AG09319 (cell line): ENCODE measurements around the gene BBS1.

Experiments used
- DNase-seq: peaks from one replicate; pipeline ENCODE4 v3.0.0-alpha.2; 2010; ENCODE audit warnings: low read depth; ENCODE audit errors: extremely low read depth
- TF ChIP-seq, protein P1 (sequence below): IDR thresholded peaks from 2 replicates; pipeline ENCODE4 v1.5.1; 2011; ENCODE audit warnings: low read depth, mild to moderate bottlenecking, inconsistent platforms, low read length, moderate library complexity

The BBS1 gene

DNA sequence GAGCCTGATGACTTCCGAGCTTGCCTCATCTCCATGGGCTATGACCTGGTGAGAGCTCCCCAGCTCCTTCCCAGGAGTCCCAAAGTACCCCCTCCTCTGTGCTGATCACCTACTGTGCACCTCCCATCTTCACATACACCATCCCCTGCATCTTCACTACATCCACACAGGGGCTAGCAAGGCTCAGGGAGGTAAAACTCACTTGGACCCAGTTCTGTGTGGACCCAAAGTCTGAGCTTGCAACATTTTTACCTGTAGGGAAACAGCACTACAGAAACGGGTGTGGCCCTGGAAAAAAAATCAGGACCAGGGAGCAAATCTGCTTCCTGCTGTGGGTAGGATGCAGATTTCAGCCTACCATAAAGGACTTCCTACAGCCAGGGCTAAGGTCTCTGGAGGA lies 51.8 kb downstream of the BBS1 start:
- TF ChIP-seq, protein P1, sequence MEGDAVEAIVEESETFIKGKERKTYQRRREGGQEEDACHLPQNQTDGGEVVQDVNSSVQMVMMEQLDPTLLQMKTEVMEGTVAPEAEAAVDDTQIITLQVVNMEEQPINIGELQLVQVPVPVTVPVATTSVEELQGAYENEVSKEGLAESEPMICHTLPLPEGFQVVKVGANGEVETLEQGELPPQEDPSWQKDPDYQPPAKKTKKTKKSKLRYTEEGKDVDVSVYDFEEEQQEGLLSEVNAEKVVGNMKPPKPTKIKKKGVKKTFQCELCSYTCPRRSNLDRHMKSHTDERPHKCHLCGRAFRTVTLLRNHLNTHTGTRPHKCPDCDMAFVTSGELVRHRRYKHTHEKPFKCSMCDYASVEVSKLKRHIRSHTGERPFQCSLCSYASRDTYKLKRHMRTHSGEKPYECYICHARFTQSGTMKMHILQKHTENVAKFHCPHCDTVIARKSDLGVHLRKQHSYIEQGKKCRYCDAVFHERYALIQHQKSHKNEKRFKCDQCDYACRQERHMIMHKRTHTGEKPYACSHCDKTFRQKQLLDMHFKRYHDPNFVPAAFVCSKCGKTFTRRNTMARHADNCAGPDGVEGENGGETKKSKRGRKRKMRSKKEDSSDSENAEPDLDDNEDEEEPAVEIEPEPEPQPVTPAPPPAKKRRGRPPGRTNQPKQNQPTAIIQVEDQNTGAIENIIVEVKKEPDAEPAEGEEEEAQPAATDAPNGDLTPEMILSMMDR = no peak
- no peak for DNase-seq

DNA sequence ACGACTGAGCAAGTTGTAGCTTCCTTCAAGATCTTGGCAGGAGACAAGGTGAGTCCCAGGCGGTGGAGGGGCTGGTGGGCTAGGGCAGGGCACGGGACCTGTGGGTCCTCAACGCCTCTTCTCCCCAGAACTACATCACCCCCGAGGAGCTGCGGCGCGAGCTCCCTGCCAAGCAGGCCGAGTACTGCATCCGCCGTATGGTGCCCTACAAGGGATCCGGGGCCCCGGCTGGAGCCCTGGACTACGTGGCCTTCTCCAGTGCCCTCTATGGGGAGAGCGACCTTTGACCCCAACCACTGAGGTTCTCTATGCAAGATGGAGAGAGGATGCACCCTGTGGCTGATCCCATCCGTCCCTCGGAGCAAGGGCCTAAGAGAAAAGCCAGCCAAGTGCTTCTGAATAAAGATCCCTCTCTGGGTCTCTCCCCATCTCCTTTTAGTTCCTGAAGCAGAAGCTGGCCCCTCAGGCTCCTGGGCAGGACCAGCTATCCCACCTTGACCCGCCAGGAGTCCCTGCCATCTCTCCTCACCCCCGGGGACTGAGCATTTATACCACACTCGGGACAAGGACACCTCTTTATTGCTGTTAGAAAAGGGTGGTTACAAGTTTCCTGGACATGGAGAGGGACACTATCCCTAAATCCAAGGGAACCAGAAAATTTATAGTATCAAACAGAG lies 52.6 kb downstream of the BBS1 start:
- DNase-seq = no peak
- TF ChIP-seq, protein P1 = no peak

DNA sequence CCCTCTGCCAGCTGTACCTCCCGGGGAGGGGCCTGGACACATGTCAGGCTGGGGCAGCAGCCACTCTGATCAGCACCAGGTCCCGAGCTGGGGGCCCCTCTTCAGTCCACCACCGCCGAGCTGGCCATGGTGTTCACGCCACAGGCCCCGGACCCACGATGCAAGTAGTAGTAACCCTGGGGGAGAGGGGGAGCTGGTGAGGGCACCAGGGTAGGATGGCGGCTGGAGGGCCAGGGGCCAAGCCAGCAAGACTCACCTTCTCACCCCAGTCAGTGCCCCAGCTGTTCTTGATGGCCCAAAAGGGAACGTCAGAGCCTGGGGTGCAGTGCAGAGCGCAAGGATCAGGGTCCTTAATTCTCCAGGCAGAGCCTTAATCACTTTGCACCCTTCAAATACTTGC lies 53.4 kb downstream of the BBS1 start:
- TF ChIP-seq, protein P1 = no peak
- no peak for DNase-seq

DNA sequence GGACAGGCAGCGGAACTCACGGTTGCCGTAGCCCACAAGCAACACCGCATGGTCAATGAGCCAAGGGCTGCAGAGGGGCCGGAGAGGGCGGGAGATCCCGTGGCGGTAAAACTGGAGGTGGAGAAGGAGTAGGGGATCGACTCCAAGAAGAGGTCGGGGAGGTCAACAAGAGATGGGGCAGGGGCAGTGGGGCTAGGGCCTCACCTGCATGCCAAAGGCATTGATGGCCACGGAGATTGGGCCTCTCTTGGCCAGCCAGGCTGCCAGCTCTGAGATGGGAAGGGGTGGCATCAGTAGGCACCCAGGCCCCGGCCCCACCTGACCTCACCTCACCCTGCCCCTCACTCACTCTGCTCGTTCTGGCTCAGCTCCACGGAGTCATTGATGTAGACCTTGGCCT lies 54.1 kb downstream of the BBS1 start:
- no peak for DNase-seq
- TF ChIP-seq, protein P1 = no peak

DNA sequence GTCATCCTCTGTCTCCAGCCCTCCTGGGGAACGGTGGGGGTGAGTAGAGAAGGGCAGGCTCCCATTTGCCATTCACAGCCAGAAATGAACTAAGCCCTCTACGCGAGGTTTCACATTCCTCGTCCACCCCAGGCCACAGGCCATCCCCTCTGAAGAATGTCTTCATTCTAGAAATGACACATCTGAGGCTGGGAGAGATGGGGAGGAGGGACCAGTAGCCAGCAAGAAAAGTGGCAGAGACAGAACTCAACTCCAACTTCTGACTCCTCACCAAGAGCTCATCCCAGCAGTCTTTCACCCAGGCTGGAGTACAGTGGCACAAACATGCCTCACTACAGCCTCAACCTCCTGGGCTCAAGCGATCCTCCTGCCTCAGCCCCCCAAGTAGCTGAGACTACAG lies 54.5 kb downstream of the BBS1 start:
- DNase-seq = no peak
- TF ChIP-seq, protein P1 = no peak

DNA sequence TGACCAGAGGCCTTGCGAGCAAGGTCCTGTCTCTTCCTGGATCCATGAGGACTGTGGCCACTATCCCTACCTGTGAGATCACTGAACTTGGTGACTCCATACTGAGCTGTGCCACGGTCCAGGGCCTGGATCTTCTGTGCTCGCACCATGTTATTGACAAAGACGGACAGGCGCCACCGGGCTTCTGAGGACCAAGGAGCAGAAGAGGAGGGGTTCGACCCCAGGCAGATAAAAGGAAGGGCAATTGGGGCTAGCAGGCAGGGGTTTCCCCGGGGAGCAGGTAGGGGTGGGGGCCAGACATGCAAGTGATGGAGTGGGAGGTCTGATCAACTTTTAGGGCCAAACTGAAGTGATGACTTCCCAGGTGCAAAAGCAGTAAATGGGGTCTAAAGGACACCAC lies 55.8 kb downstream of the BBS1 start:
- TF ChIP-seq, protein P1 = no peak
- DNase-seq = no peak

DNA sequence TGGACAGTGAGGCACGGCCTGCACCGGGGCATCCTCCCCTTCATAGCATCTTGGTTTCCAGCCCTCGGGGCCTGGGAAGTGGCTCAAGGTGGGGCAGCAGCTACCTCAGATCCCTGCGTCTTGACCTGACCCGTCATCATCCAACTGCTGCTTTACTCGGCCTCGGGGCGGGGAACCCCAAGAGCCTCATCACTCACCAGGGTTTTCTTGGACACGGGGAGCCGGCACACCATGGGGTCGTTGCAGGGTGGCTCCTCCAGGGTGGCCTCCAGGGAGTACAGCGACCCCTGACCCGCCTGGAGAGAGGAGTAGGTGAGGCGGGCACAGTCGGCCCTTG lies 57.3 kb downstream of the BBS1 start:
- DNase-seq = no peak
- TF ChIP-seq, protein P1 = no peak
